HCT116 (cell line): ENCODE data around the gene ALDH1A1.

ENCODE experiments used
- ATF3 ChIP-seq: IDR thresholded peaks from 2 replicates; pipeline ENCODE4 v1.6.1; 2012
- EZH2 ChIP-seq: fragments of 200-600 bp; sonication (generic); IDR thresholded peaks from 2 replicates; pipeline ENCODE4 v1.6.1; 2017; ENCODE audit warnings: antibody characterized with exemption, mixed run types
- MAX ChIP-seq: IDR thresholded peaks from 2 replicates; pipeline ENCODE4 v1.6.1; 2012
- POLR2A ChIP-seq: IDR thresholded peaks from 2 replicates; pipeline ENCODE4 v1.7.0; 2011; ENCODE audit warnings: borderline replicate concordance; ENCODE audit not compliant: insufficient read depth, insufficient read length; ENCODE audit errors: extremely low read depth
- POLR2AphosphoS5 ChIP-seq: IDR thresholded peaks from 2 replicates; pipeline ENCODE4 v1.6.1; 2011; ENCODE audit warnings: mild to moderate bottlenecking, low read depth, low read length, moderate library complexity
- RAD21 ChIP-seq: IDR thresholded peaks from 2 replicates; pipeline ENCODE4 v1.6.1; 2012; ENCODE audit warnings: low read depth, mild to moderate bottlenecking
- SP1 ChIP-seq: IDR thresholded peaks from 2 replicates; pipeline ENCODE4 v1.6.1; 2012; ENCODE audit warnings: low read depth
- YY1 ChIP-seq: IDR thresholded peaks from 2 replicates; pipeline ENCODE4 v1.6.1; 2011; ENCODE audit warnings: low read length, low read depth, moderate library complexity, mild to moderate bottlenecking; ENCODE audit not compliant: insufficient replicate concordance; ENCODE audit errors: extremely low read depth
- ZFX ChIP-seq: fragments of 450-650 bp; IDR thresholded peaks from 2 replicates; pipeline ENCODE4 v1.6.1; 2017
- TF ChIP-seq, protein P1 (sequence below), 3 experiments: fragments of 200-600 bp in 1 of 3; sonication (generic) in 1 of 3; IDR thresholded peaks in 2 of 3; conservative IDR thresholded peaks in 1 of 3; 2 replicates each; pipeline ENCODE4 v1.5.1; 2012 to 2017; ENCODE audit warnings: low read depth in 2 of 3, low read length in 2 of 3, antibody characterized with exemption in 1 of 3, borderline replicate concordance in 1 of 3, control low read depth in 1 of 3, mild to moderate bottlenecking in 1 of 3, mixed read lengths in 1 of 3, mixed run types in 1 of 3, moderate library complexity in 1 of 3; ENCODE audit not compliant: insufficient read depth in 1 of 3

GRCh38 chr9:72945391-72945790 is 7.5 kb downstream of the ALDH1A1 start:
- TF ChIP-seq, protein P1, sequence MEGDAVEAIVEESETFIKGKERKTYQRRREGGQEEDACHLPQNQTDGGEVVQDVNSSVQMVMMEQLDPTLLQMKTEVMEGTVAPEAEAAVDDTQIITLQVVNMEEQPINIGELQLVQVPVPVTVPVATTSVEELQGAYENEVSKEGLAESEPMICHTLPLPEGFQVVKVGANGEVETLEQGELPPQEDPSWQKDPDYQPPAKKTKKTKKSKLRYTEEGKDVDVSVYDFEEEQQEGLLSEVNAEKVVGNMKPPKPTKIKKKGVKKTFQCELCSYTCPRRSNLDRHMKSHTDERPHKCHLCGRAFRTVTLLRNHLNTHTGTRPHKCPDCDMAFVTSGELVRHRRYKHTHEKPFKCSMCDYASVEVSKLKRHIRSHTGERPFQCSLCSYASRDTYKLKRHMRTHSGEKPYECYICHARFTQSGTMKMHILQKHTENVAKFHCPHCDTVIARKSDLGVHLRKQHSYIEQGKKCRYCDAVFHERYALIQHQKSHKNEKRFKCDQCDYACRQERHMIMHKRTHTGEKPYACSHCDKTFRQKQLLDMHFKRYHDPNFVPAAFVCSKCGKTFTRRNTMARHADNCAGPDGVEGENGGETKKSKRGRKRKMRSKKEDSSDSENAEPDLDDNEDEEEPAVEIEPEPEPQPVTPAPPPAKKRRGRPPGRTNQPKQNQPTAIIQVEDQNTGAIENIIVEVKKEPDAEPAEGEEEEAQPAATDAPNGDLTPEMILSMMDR (IDR thresholded peaks at IDR 0.05 in 2 of 3, conservative IDR thresholded peaks at IDR 0.05 in 1 of 3; ENCODE audit: borderline replicate concordance in 1 of 3, insufficient read depth in 1 of 3, low read depth in 2 of 3, low read length in 2 of 3): no peak
- TF ChIP-seq MAX: no peak
- TF ChIP-seq ATF3: no peak
- no peak for TF ChIP-seq POLR2A
- TF ChIP-seq ZFX: no peak
- TF ChIP-seq POLR2AphosphoS5: no peak
- TF ChIP-seq YY1: no peak
- TF ChIP-seq RAD21: no peak
- no peak for TF ChIP-seq SP1
- TF ChIP-seq EZH2: no peak
